ENCODE results near the gene PRPF38B.

DNA sequence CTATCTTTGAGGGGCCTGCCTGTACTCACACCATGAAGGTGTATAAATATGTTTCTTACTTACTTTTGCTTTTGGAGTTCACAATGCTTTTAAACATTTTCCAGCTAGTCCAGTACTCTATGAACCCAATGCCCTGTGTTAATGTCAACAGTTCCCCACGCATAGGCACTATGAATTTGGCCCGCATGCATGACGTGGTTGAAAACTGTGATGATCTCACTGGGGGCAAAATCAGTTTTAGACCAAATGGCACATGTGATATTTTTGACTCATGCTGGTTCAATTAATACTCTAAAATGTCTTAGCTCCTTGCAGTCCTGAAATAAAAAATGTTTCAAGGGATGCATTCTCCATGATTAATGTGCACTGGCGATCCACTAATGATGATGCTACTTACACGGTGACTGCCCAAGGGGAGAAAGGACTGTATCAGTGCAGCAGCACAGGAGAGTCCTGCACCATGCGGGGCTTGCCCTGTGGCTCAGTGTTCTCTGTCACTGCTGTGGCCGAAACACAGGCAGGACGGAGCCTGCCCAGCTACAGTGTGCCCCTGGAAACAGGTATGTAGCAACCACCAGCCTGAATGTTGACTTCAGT, 36.3 kb downstream of the PRPF38B start:
- TF ChIP-seq CTCF (IDR thresholded peaks at IDR 0.05) (no peak), POLR2A (IDR thresholded peaks at IDR 0.05) (no peak), POLR2AphosphoS5 (IDR thresholded peaks at IDR 0.05) (no peak)
